GM12891 (cell line): ENCODE measurements around the gene AK5.

Source experiments
- DNase-seq: peaks from one replicate; pipeline ENCODE4 v3.0.0; 2011; ENCODE audit warnings: low spot score; ENCODE audit not compliant: insufficient read length
- FAIRE-seq: peaks from 2 replicates; lab custom pipeline; 2011; peaks lifted over from hg19 to GRCh38; lab: Jason Lieb, UNC
- PAX5 ChIP-seq: IDR thresholded peaks from 2 replicates; pipeline ENCODE4 v1.6.1; 2011; ENCODE audit warnings: low read length, moderate library complexity, mild to moderate bottlenecking; ENCODE audit not compliant: insufficient read depth, severe bottlenecking
- POLR2A ChIP-seq: IDR thresholded peaks from 2 replicates; pipeline ENCODE4 v1.6.1; 2011; ENCODE audit warnings: low read depth, low read length, control low read depth
- POLR2AphosphoS5 ChIP-seq: IDR thresholded peaks from 2 replicates; pipeline ENCODE4 v1.6.1; 2011; ENCODE audit warnings: low read depth, low read length, control low read depth
- POU2F2 ChIP-seq: IDR thresholded peaks from 2 replicates; pipeline ENCODE4 v1.6.1; 2011; ENCODE audit warnings: low read depth, mild to moderate bottlenecking, control low read depth, low read length, moderate library complexity
- SPI1 ChIP-seq: IDR thresholded peaks from 2 replicates; pipeline ENCODE4 v1.6.1; 2011; ENCODE audit warnings: low read depth, low read length, control low read depth
- TAF1 ChIP-seq: IDR thresholded peaks from 2 replicates; pipeline ENCODE4 v1.6.1; 2011; ENCODE audit warnings: low read depth, low read length, control low read depth

The AK5 gene

DNA sequence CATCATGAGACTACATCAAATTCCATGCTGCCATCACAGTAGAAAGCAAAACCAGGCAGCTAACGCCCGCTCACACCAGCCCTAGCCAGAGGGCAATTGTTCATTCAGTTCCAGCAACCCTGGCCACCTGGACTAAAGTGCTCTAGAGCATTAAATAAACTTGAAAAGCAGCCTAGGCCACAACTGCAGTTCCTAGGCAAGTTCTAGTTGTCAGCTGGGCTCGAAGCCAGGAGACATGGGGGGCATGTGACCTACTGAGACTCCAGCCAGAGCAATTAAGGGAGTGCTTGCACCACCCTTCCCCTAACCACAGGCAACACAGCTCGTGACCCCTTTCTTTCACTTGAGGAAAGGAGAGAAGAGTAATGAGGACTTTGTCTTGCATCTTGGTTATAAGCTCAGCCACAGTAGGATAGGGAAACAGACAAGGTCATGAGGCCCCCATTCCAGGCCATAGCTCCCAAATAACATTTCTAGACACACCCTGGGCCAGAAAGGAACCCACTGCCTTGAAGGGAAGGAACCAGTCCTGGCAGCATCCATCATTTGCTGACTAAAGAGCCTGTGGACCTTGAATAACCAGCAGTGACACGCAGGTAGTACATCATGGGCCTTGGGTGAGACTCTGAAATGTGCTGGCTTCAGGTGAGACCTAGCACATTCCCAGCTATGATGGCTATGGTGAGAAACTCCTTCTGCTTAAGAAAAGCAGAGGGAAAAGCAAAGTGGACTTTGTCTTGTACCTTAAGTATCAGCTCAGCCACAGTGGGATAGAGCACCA, 323.6 kb downstream of the AK5 start:
- TF ChIP-seq SPI1, result no peak
- TF ChIP-seq POLR2A, result no peak
- no peak for TF ChIP-seq POU2F2
- TF ChIP-seq TAF1, result no peak
- TF ChIP-seq PAX5, result no peak
- no peak for TF ChIP-seq POLR2AphosphoS5
- FAIRE-seq (no peak), DNase-seq (no peak)

DNA sequence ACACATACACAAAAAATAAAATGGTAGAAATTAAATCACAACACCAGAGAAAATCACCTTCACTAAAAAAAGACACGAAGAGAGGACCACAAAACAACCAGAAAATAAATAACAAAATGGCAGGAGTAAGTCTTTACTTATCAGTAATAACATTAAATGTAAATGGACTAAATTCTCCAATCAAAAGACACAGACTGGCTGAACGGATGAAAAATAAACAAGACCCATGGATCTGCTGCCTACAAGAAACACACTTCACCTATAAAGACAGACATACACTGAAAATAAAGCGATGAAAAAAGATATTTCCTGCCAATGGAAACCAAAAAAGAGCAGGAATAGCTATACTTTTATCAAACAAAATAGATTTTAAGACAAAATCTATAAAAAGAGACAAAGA, 327.1 kb downstream of the AK5 start:
- TF ChIP-seq TAF1 (no peak), SPI1 (no peak), POLR2A (no peak), POLR2AphosphoS5 (no peak), POU2F2 (no peak), PAX5 (no peak)
- DNase-seq (no peak), FAIRE-seq (no peak)
